Measurements from ENCODE around the gene MOB3C.

MOB3C gene

GRCh38 chr1:46585312-46585938, 31.2 kb downstream of the MOB3C start:
- H3K4me1 ChIP-seq (ENCODE audit: control insufficient read depth in 1 of 2, insufficient read depth in 2 of 2, low read length in 2 of 2): peaks cover 0 to 8% of the 10 kb centered on the region in 2 donors
- peaks cover 50 to 67% of the 10 kb centered on the region in 2 donors for H3K36me3 ChIP-seq (ENCODE audit: control insufficient read depth in 1 of 2, insufficient read depth in 2 of 2, low read length in 2 of 2)
- H3K27ac ChIP-seq (ENCODE audit: low read length): no peak overlapping the region
- no peak overlapping the region for H3K4me3 ChIP-seq (ENCODE audit: low read depth in 1 of 2, low read length in 2 of 2)
- no peaks in the 10 kb centered on the region for H3K27me3 ChIP-seq (ENCODE audit: low read depth, low read length)
- H3K9me3 ChIP-seq (ENCODE audit: control insufficient read depth in 1 of 2, low read length in 2 of 2): no peaks in the 10 kb centered on the region

DNA sequence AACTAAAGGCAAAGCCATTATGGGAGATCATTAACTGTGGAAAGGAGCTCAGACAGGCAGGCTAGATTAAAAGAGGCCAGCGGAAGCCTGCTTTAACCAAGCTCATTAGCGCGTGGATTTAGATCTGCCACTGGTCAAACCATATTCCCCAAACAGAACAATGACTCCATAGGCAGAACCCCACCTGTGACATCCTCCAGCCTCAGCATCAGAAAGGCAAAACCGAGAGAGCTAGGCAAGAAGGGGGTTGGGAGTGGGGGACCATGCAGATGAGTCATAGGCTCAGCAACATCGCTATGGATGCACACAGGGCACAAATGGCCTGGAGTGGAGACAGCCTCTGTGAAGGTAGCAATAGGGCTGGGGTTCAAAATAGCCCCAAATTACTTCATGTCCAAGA, 33.1 kb downstream of the MOB3C start:
- Histone ChIP-seq H3K36me3 (ENCODE audit: control insufficient read depth in 1 of 2, insufficient read depth in 2 of 2, low read length in 2 of 2) (peaks cover 50 to 67% of the 10 kb centered on the region in 2 donors), H3K4me1 (ENCODE audit: control insufficient read depth in 1 of 2, insufficient read depth in 2 of 2, low read length in 2 of 2) (peaks cover 0 to 8% of the 10 kb centered on the region in 2 donors), H3K27ac (ENCODE audit: low read length) (no peak overlapping the region), H3K4me3 (ENCODE audit: low read depth in 1 of 2, low read length in 2 of 2) (no peak overlapping the region), H3K27me3 (ENCODE audit: low read depth, low read length) (no peaks in the 10 kb centered on the region), H3K9me3 (ENCODE audit: control insufficient read depth in 1 of 2, low read length in 2 of 2) (no peaks in the 10 kb centered on the region)

- H3K27ac ChIP-seq (ENCODE audit: low read length): no peak overlapping the region
- H3K27me3 ChIP-seq (ENCODE audit: low read depth, low read length): no peaks in the 10 kb centered on the region
- peaks cover 0 to 8% of the 10 kb centered on the region in 2 donors for H3K4me1 ChIP-seq (ENCODE audit: control insufficient read depth in 1 of 2, insufficient read depth in 2 of 2, low read length in 2 of 2)
- H3K36me3 ChIP-seq (ENCODE audit: control insufficient read depth in 1 of 2, insufficient read depth in 2 of 2, low read length in 2 of 2): peaks cover 54 to 72% of the 10 kb centered on the region in 2 donors
- H3K9me3 ChIP-seq (ENCODE audit: control insufficient read depth in 1 of 2, low read length in 2 of 2): no peaks in the 10 kb centered on the region
- no peak overlapping the region for H3K4me3 ChIP-seq (ENCODE audit: low read depth in 1 of 2, low read length in 2 of 2)
These were observed 33.6 kb downstream of the MOB3C start for GRCh38 chr1:46582972-46583371.

- Histone ChIP-seq H3K27me3 (ENCODE audit: low read depth, low read length) (no peaks in the 10 kb centered on the region), H3K27ac (ENCODE audit: low read length) (no peak overlapping the region), H3K9me3 (ENCODE audit: control insufficient read depth in 1 of 2, low read length in 2 of 2) (no peaks in the 10 kb centered on the region), H3K36me3 (ENCODE audit: control insufficient read depth in 1 of 2, insufficient read depth in 2 of 2, low read length in 2 of 2) (peaks cover 60 to 74% of the 10 kb centered on the region in 2 donors), H3K4me1 (ENCODE audit: control insufficient read depth in 1 of 2, insufficient read depth in 2 of 2, low read length in 2 of 2) (peaks cover 0 to 8% of the 10 kb centered on the region in 2 donors), H3K4me3 (ENCODE audit: low read depth in 1 of 2, low read length in 2 of 2) (no peak overlapping the region)
These were observed 34.7 kb downstream of the MOB3C start for GRCh38 chr1:46581681-46582455.

GRCh38 chr1:46580140-46580903, 36.3 kb downstream of the MOB3C start:
- Histone ChIP-seq H3K27ac (ENCODE audit: low read length) (no peak overlapping the region), H3K4me3 (ENCODE audit: low read depth in 1 of 2, low read length in 2 of 2) (no peak overlapping the region), H3K4me1 (ENCODE audit: control insufficient read depth in 1 of 2, insufficient read depth in 2 of 2, low read length in 2 of 2) (no peaks in the 10 kb centered on the region), H3K36me3 (ENCODE audit: control insufficient read depth in 1 of 2, insufficient read depth in 2 of 2, low read length in 2 of 2) (peaks cover 57 to 76% of the 10 kb centered on the region in 2 donors), H3K27me3 (ENCODE audit: low read depth, low read length) (no peaks in the 10 kb centered on the region), H3K9me3 (ENCODE audit: control insufficient read depth in 1 of 2, low read length in 2 of 2) (no peaks in the 10 kb centered on the region)

DNA sequence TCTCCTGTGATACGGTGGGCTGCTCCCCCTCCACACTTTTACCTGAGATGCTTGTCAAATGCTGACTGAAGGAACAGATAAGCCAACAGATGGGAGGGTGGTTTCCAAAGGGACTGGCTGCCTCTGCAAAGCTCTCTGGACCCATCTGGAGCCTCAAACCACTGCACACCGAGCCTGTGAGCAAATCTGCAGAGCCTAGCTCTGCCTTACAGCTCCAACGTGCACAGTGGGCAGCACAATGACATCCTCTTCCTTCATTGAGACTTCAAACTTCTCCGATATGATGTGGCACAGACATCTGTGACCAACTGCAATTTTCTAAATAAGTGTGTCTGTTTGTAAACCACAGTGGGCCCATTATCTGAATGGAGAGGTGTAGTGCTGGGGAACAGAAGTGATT, 38.9 kb downstream of the MOB3C start:
- H3K9me3 ChIP-seq (ENCODE audit: control insufficient read depth in 1 of 2, low read length in 2 of 2): no peaks in the 10 kb centered on the region
- H3K4me1 ChIP-seq (ENCODE audit: control insufficient read depth in 1 of 2, insufficient read depth in 2 of 2, low read length in 2 of 2): no peaks in the 10 kb centered on the region
- H3K27ac ChIP-seq (ENCODE audit: low read length): no peak overlapping the region
- H3K27me3 ChIP-seq (ENCODE audit: low read depth, low read length): no peaks in the 10 kb centered on the region
- no peak overlapping the region for H3K4me3 ChIP-seq (ENCODE audit: low read depth in 1 of 2, low read length in 2 of 2)
- H3K36me3 ChIP-seq (ENCODE audit: control insufficient read depth in 1 of 2, insufficient read depth in 2 of 2, low read length in 2 of 2): peaks cover 51 to 79% of the 10 kb centered on the region in 2 donors

- Histone ChIP-seq H3K4me3 (ENCODE audit: low read depth in 1 of 2, low read length in 2 of 2) (no peak overlapping the region), H3K27ac (ENCODE audit: low read length) (no peak overlapping the region), H3K4me1 (ENCODE audit: control insufficient read depth in 1 of 2, insufficient read depth in 2 of 2, low read length in 2 of 2) (no peaks in the 10 kb centered on the region), H3K9me3 (ENCODE audit: control insufficient read depth in 1 of 2, low read length in 2 of 2) (no peaks in the 10 kb centered on the region), H3K36me3 (ENCODE audit: control insufficient read depth in 1 of 2, insufficient read depth in 2 of 2, low read length in 2 of 2) (peaks cover 42 to 72% of the 10 kb centered on the region in 2 donors), H3K27me3 (ENCODE audit: low read depth, low read length) (no peaks in the 10 kb centered on the region)
These were observed 40.0 kb downstream of the MOB3C start for GRCh38 chr1:46576596-46576995.

DNA sequence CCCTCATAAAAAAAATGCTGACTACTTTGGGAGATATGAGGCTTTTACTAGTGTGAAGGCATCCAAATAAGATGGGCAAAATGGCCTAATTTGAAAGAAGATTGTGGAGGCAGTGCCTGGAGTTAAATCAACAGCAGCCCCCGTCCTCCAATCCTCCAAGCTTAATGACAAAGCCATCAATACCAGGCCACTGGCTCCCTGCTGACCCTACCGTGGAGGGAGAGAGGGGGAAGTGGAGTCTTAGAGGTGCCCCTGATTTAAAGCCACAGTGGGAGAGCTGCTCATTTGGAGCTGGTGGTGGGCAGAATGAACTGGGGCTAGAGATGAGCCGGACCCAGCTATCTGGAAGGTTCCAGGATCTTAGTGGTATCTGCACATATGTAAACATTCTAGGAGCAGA, 40.8 kb downstream of the MOB3C start:
- Histone ChIP-seq H3K9me3 (ENCODE audit: control insufficient read depth in 1 of 2, low read length in 2 of 2) (no peaks in the 10 kb centered on the region), H3K36me3 (ENCODE audit: control insufficient read depth in 1 of 2, insufficient read depth in 2 of 2, low read length in 2 of 2) (peaks cover 42 to 69% of the 10 kb centered on the region in 2 donors), H3K27ac (ENCODE audit: low read length) (no peak overlapping the region), H3K27me3 (ENCODE audit: low read depth, low read length) (no peaks in the 10 kb centered on the region), H3K4me3 (ENCODE audit: low read depth in 1 of 2, low read length in 2 of 2) (no peak overlapping the region), H3K4me1 (ENCODE audit: control insufficient read depth in 1 of 2, insufficient read depth in 2 of 2, low read length in 2 of 2) (no peaks in the 10 kb centered on the region)

- Histone ChIP-seq H3K4me3 (ENCODE audit: low read depth in 1 of 2, low read length in 2 of 2) (no peak overlapping the region), H3K27me3 (ENCODE audit: low read depth, low read length) (no peaks in the 10 kb centered on the region), H3K27ac (ENCODE audit: low read length) (no peak overlapping the region), H3K9me3 (ENCODE audit: control insufficient read depth in 1 of 2, low read length in 2 of 2) (no peaks in the 10 kb centered on the region), H3K36me3 (ENCODE audit: control insufficient read depth in 1 of 2, insufficient read depth in 2 of 2, low read length in 2 of 2) (peaks cover 37 to 64% of the 10 kb centered on the region in 2 donors), H3K4me1 (ENCODE audit: control insufficient read depth in 1 of 2, insufficient read depth in 2 of 2, low read length in 2 of 2) (no peaks in the 10 kb centered on the region)
These were observed 41.3 kb downstream of the MOB3C start for GRCh38 chr1:46575300-46575699.

DNA sequence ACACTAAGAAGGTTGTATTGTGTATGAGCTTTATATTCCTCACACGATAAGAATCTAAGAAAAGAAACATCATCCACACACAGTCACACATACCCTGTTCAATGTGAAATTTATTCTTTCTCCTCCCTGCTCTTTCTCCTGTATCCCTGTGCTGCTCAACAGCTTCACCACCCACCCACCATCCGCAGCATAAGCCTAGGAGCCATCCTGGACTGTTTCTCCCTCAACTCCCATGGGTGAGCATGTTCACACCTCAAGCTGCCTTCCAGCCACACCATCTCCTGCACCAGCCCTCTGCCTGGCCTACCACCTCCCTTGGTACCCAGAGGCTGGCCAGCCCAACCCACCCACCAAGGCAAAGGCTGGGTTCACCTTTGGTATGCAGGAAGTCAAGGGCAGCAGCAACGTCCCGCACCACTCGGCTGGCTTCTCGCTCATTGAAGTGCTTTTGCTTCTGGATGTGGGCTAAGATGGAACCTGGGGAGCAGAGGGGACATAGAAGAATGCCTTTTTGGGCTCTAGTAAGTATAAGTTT, 44.9 kb downstream of the MOB3C start:
- Histone ChIP-seq H3K27ac (ENCODE audit: low read length) (no peak overlapping the region), H3K4me3 (ENCODE audit: low read depth in 1 of 2, low read length in 2 of 2) (no peak overlapping the region), H3K36me3 (ENCODE audit: control insufficient read depth in 1 of 2, insufficient read depth in 2 of 2, low read length in 2 of 2) (peaks cover 14 to 52% of the 10 kb centered on the region in 2 donors), H3K27me3 (ENCODE audit: low read depth, low read length) (no peaks in the 10 kb centered on the region), H3K9me3 (ENCODE audit: control insufficient read depth in 1 of 2, low read length in 2 of 2) (no peaks in the 10 kb centered on the region), H3K4me1 (ENCODE audit: control insufficient read depth in 1 of 2, insufficient read depth in 2 of 2, low read length in 2 of 2) (peaks cover 0 to 8% of the 10 kb centered on the region in 2 donors)
